GM18526 (cell line): ENCODE measurements around the gene AGPAT1.

Source experiments
- POLR2A ChIP-seq: IDR thresholded peaks from 3 replicates; pipeline ENCODE4 v1.6.1; 2011; ENCODE audit not compliant: insufficient read length; ENCODE audit errors: extremely low read depth

The AGPAT1 gene

GRCh38 chr6:32164295-32164694, 11.6 kb downstream of the AGPAT1 start, which contains the start of gene EGFL8:
TSS of gene EGFL8 (plus strand) at chr6:32164595. CDS start at chr6:32166166, 1,571 bp downstream.
- TF ChIP-seq POLR2A, result no peak

- no peak for TF ChIP-seq POLR2A
These were observed 12.2 kb downstream of the AGPAT1 start for GRCh38 chr6:32163559-32164258.

- TF ChIP-seq POLR2A, result no peak
These were observed 17.8 kb downstream of the AGPAT1 start for GRCh38 chr6:32158052-32158451.

GRCh38 chr6:32156891-32157290, 19.0 kb downstream of the AGPAT1 start:
- no peak for TF ChIP-seq POLR2A

- no peak for TF ChIP-seq POLR2A
These were observed 21.2 kb downstream of the AGPAT1 start for GRCh38 chr6:32154514-32155161.

DNA sequence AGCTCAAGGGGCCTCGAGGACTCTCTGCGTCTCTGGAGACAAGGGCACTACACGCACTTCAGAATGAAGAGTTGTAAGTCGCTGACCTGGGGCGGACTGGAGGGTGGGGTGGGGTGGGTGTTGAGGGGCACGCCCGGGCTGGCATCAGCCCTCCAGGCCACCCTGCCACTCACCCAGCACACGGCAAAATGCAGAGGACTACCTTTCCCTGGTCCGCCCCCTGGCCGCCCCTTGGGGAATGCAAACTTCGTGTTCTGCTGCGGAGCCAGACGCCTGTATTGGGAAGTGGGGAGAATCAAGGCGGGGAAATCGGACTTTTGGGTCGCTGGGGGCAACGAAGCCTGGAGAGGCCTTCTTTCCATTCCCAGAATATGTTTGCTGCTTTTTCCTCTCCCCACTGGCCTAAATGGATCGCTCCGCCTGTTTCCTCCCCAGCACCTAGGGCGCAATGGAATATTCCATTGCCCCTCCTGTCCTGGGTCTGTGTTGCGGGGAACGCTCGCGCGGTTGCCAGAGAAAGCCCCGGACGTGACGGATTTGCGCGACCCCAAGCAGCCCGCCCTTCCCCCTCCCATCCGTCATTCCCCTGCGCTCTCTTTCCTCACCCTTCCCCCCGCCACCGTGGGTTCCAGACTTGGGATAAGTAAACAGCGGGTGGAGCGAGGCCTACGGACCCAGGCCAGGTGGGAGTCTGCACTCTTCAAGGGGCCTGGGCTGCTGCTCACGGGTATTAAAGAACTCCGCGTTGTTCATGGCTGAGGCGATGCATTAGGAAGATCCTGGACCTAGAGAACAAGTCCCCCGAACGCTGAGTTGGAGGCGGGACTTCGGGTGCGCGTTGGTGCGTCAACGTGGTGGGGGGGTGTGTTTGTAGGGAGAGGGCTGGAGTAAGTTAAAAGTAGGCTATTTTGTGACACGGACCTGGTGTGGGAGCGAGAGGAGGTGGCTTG, 22.0 kb downstream of the AGPAT1 start, which contains the start of gene PPT2:
PPT2 (plus strand) TSS at position 578 of the 950 bp plus-strand sequence. CDS start 454 bp downstream, outside the sequence.
- TF ChIP-seq POLR2A, result no peak

DNA sequence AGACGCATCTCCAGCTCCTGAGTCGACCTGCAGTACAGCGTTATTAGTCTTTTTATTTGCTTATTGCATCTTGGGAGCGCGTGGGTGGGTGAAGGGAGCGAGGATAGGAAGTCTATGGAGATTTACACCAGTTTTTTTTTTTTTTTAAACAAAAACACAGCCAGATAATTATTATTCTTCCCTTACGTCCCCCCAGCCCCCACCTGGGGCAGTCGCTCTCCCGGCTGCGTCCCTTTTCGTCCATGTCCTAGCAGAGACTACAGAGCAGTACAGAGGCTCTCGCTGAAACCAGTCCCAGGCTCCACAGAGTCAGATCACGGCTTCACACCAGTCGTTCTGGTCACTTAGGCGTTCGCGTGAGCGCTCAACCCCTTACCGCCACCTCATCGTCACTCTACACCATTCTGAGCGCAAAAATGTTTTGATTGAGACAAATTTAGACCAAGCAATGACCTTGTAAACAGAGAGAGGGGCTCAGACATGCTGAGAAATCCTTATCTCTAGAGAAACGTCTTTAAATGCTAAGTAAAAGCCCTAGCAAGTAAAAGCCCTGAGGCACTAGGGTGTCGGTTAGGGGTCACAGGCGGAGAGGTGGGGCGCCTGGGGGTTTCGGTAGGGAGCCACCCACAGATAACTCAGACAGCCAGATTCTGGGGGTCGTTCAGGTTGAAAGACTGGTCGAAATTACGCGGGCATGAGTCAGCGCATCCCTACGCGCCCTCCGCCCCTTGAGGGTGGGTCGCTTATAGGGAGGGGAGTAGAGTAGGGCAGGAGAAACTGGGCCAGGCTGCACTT, 22.9 kb downstream of the AGPAT1 start:
- no peak for TF ChIP-seq POLR2A

DNA sequence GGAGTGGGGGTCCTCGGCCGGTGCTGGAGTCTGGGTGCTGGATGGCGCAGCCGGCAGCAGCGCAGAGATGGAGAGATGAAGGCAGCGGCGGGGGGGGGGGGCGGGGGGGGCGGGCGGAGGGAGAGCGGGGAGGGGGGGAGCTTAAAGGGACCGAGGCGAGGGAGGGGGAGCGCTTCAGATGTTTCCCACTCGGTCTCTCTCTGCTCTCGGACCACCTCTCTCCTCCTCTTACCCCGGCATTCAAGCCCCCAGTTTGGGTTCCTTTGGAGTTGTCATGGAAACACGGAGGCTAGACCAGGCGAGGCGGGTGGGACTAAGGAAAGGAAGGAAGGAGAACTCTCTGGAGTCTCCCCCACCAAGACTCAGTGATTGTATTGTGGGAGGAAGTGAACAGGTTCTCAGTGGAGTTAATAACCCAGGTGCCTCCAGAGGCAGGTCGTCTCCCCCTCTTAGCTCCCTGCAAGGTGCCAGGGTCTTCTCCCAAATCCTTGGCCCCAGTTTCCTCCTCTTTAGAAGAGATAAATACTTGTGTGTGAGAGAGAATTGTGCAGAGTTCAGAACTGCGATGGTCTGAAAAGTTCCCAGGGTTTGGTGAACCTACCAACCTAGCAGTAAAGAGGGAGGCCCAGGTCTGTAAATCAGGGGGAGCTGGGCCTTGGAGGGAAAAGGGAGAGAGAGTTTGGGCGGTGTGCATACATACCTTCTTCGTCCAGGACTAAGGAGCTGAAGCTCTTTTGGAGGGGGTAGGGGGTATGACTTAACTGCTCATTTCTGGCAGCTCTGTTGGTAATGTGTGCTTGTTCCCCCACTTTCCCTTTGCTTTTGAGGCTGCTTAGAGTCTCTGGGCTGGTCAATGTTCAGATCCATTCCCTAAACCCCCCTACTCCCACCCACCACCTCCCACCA, 23.8 kb downstream of the AGPAT1 start, which contains the start of gene PRRT1:
PRRT1 (minus strand) TSS at position 77 of the 906 bp plus-strand sequence. CDS start 112 bp downstream, outside the sequence.
- TF ChIP-seq POLR2A, result no peak

DNA sequence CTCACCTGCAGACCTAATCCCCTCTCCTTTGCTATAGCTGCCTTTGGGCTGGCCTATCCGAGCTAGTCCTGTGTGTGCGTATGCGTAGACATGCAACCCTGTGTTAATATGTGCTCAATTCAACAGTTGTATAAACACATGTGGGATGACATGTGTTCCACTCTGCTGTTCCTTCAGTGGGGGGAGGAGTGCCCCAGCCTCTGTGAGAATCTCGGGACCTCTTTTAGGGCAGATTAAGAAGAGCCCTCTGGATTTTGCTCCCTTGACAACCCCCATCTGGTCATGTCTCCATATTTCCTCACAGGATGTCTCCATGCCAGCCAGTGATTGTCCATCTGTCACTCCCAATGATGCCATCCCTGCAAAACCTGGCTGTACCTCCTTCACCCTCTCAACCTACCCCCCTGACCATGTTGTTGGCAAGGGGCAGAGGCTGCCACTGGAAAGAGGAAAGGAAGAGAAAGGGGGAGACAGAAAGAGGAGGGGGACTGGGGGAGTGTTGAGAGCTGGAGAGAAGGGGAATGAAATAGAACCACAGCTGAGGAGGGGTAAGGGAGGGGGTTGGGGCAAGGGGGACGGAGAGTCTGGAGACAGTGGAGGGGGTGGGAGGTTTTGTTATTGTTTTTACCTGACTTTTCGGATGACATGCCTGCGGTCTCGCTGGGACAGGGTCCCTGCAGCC, 24.6 kb downstream of the AGPAT1 start:
- no peak for TF ChIP-seq POLR2A

GRCh38 chr6:32149932-32150870, 25.7 kb downstream of the AGPAT1 start:
- no peak for TF ChIP-seq POLR2A

DNA sequence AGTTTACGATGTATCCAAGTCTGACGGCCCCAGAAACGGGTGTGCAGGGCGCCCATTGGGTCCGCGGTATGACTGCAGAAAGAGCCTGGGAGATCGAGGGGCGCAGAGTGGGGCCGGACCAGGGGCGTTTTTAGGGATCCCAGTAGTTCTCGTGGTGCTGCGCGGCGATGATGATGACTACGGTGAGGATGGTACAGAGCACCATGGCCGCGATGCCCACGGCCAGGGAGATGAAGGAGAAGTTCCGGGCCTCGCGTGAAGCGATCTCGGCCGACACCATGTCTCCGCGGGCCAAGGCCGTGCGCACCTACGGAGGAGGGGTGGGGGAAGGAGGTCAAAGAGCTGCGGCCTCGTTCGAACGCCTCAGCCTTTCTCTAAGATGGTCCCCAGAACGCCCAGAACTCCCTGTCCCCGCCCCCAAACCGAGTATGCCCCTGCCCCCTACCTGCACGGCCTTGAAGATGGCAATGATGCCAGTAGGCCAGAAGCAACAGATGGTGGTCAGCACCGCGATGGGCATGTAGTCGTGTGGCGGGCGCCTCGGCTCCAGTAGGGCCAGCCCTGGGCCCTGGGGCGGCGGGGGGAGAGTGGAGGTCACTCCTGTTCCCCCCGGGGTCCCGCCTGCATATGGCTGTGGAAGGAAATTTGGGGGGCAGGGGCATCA, 26.7 kb downstream of the AGPAT1 start:
- TF ChIP-seq POLR2A, result no peak

- TF ChIP-seq POLR2A, result no peak
These were observed 27.4 kb downstream of the AGPAT1 start for GRCh38 chr6:32148289-32149091.
